ENCODE measurements around the gene LCA5. TPM values are rescaled to one million over a fixed set of nuclear protein-coding genes. Genes with fewer than 3 reads are reported as not detected.

Gene LCA5
- total and polyA plus RNA-seq, 7 donors: 0.48 to 2.7 (median 1.1) TPM

DNA sequence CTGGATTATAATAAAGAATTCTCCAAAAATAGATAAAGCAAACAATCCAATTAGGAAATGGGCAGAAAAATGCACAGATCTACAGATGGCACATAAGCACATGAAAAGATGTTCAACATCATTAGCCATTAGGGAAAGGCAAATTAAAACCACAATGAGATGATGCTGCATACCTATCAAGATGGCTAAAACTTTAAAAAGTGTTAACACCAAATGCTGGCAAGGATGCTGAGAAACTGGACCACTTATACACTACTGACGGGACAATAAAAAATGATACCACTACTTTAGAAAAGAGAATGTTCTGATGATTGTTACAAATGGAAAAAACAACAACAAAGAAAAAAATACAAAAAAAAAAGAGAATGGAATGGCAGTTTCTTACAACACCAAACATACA lies 26.5 kb downstream of the LCA5 start:
- no peaks in the 10 kb centered on the region for H3K4me1 ChIP-seq
- intact Hi-C loops (cut with DNase I): no loop called here
- H3K36me3 ChIP-seq (ENCODE audit: insufficient read depth in 1 of 2, low read depth in 1 of 2): peaks cover 0 to 12% of the 10 kb centered on the region in 2 donors
- no peak overlapping the region for H3K4me3 ChIP-seq
- no peak overlapping the region for H3K27ac ChIP-seq
- WGBS, 3 donors: 0 to 59% (median 53%) methylated on average over 1 of the region's 1 CpG
- no peaks in the 10 kb centered on the region for H3K27me3 ChIP-seq (ENCODE audit: insufficient read depth in 3 of 3, low read length in 2 of 3)
- DNase-seq (no peak), ATAC-seq (no peak)
- H3K9me3 ChIP-seq: no peaks in the 10 kb centered on the region
- TF ChIP-seq, protein P1, sequence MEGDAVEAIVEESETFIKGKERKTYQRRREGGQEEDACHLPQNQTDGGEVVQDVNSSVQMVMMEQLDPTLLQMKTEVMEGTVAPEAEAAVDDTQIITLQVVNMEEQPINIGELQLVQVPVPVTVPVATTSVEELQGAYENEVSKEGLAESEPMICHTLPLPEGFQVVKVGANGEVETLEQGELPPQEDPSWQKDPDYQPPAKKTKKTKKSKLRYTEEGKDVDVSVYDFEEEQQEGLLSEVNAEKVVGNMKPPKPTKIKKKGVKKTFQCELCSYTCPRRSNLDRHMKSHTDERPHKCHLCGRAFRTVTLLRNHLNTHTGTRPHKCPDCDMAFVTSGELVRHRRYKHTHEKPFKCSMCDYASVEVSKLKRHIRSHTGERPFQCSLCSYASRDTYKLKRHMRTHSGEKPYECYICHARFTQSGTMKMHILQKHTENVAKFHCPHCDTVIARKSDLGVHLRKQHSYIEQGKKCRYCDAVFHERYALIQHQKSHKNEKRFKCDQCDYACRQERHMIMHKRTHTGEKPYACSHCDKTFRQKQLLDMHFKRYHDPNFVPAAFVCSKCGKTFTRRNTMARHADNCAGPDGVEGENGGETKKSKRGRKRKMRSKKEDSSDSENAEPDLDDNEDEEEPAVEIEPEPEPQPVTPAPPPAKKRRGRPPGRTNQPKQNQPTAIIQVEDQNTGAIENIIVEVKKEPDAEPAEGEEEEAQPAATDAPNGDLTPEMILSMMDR (IDR thresholded peaks at IDR 0.05): no peak

DNA sequence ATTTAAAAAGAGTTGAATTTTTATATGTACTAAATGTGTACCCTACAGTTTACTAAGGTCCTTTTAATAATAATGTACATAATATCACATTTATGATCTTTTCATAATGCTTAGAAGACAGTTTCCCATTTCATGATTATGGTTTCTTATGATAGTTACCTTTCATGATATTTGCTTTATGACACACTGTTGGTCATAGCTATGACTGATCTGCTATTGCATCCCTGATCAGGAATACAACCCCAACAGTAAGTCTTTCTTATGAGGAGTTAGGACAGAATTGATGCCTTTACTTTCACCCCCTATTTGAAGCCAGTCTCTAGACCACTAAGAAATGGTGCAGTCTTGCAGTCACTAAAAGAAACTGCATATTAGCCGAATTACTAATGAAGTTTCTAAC lies 31.0 kb downstream of the LCA5 start:
- H3K27me3 ChIP-seq (ENCODE audit: insufficient read depth in 3 of 3, low read length in 2 of 3): no peaks in the 10 kb centered on the region
- H3K4me1 ChIP-seq: no peaks in the 10 kb centered on the region
- intact Hi-C loops (cut with DNase I): no loop called here
- 95 to 100% (median 96%) methylated on average over 1 of the region's 1 CpG for WGBS, 3 donors
- TF ChIP-seq, protein P1 (IDR thresholded peaks at IDR 0.05): no peak
- no peaks in the 10 kb centered on the region for H3K36me3 ChIP-seq (ENCODE audit: insufficient read depth in 1 of 2, low read depth in 1 of 2)
- no peaks in the 10 kb centered on the region for H3K9me3 ChIP-seq
- DNase-seq (no peak), ATAC-seq (no peak)
- no peak overlapping the region for H3K4me3 ChIP-seq
- H3K27ac ChIP-seq: no peak overlapping the region

DNA sequence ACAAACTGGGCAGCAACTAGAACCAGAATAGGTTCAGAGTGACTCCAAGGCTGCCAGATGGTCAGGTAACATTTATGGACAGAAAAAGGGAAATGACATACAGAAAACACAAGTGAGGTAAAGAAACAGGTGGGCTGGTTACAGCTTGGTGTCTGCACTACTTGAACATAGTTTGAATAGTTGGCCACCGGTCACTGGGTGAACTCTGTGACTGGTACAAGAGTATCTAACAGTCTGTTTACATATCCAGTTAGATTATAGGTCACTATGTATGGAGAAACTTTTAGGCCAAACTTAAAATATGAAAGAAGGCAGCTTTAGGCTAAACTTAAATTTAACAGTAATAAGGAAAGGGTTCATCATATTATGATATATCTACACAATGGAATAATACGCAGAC lies 32.9 kb downstream of the LCA5 start:
- ATAC-seq (no peak), DNase-seq (no peak)
- H3K4me3 ChIP-seq: no peak overlapping the region
- H3K27ac ChIP-seq: no peak overlapping the region
- H3K36me3 ChIP-seq (ENCODE audit: insufficient read depth in 1 of 2, low read depth in 1 of 2): no peaks in the 10 kb centered on the region
- TF ChIP-seq, protein P1 (IDR thresholded peaks at IDR 0.05): no peak
- WGBS, 3 donors: 91 to 93% (median 92%) methylated on average over 2 of the region's 2 CpGs
- H3K9me3 ChIP-seq: no peaks in the 10 kb centered on the region
- no peaks in the 10 kb centered on the region for H3K4me1 ChIP-seq
- no peaks in the 10 kb centered on the region for H3K27me3 ChIP-seq (ENCODE audit: insufficient read depth in 3 of 3, low read length in 2 of 3)
- intact Hi-C loops (cut with DNase I): no loop called here

DNA sequence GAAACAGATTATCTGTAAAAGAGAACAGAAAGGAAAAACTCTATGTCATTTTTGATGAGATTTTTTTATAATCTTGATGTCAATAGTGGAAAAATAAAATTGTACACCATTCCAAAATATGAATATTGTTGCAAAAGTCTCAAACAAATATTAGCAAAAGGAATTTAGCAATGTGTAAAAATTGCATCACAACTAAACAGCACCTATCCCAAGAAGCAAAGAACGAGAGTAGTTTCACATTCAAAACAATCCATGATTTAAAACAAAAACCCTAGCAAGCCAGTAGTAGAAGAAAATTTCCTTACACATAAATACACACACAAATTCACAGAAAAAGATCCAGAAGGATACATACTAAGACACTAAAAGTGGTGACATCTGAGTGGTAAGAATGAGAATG lies 38.4 kb downstream of the LCA5 start:
- TF ChIP-seq, protein P1 (IDR thresholded peaks at IDR 0.05): no peak
- no peak overlapping the region for H3K4me3 ChIP-seq
- no peaks in the 10 kb centered on the region for H3K9me3 ChIP-seq
- H3K36me3 ChIP-seq (ENCODE audit: insufficient read depth in 1 of 2, low read depth in 1 of 2): no peaks in the 10 kb centered on the region
- intact Hi-C loops (cut with DNase I): no loop called here
- DNase-seq (no peak), ATAC-seq (no peak)
- WGBS, 3 donors: 49 to 69% (median 65%) methylated on average over 1 of the region's 1 CpG
- no peak overlapping the region for H3K27ac ChIP-seq
- H3K27me3 ChIP-seq (ENCODE audit: insufficient read depth in 3 of 3, low read length in 2 of 3): no peaks in the 10 kb centered on the region
- no peaks in the 10 kb centered on the region for H3K4me1 ChIP-seq

DNA sequence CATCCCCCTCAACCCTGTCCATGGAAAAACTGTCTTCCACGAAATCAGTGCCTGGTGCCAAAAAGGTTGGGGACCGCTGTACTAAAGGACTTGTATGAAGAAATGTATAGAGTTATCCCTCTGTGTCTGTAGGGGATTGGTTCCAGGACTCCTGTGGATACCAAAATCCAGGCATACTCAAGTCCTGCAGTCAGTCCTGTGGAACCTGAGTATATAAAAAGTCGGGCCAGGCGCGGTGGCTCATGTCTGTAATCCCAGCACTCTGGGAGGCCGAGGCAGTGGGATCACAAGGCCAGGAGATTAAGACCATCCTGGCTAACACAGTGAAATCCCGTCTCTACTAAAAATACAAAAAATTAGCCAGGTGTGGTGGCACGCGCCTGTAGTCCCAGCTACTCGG lies 42.0 kb downstream of the LCA5 start:
- WGBS, 3 donors: 94 to 97% (median 94%) methylated on average over 10 of the region's 10 CpGs
- ATAC-seq: no peak

More for the DNA sequence above, 42.0 kb downstream of the LCA5 start:
- no peak for DNase-seq
- TF ChIP-seq, protein P1 (IDR thresholded peaks at IDR 0.05): no peak
- no peaks in the 10 kb centered on the region for H3K27me3 ChIP-seq (ENCODE audit: insufficient read depth in 3 of 3, low read length in 2 of 3)
- peaks cover 0 to 12% of the 10 kb centered on the region in 2 donors for H3K36me3 ChIP-seq (ENCODE audit: insufficient read depth in 1 of 2, low read depth in 1 of 2)
- no peaks in the 10 kb centered on the region for H3K9me3 ChIP-seq
- no peak overlapping the region for H3K4me3 ChIP-seq
- intact Hi-C loops (cut with DNase I): no loop called here
- H3K4me1 ChIP-seq: no peaks in the 10 kb centered on the region
- no peak overlapping the region for H3K27ac ChIP-seq

All from psoas muscle (tissue), 8 donors.